Measurements from ENCODE around the gene PLCH2. TPM values are rescaled to one million over a fixed set of nuclear protein-coding genes. Genes with fewer than 3 reads are reported as not detected.

PLCH2 gene
- total RNA-seq, 1 experiment from 2014 or later, result 0.27 TPM

GRCh38 chr1:2427976-2428375, 48.1 kb upstream of the PLCH2 start:
- Mint-ChIP-seq H3K4me3 (ENCODE audit: unreplicated experiment) (no peak overlapping the region), H3K36me3 (ENCODE audit: insufficient read depth, unreplicated experiment) (no peaks in the 10 kb centered on the region), H3K9me3 (ENCODE audit: unreplicated experiment) (no peaks in the 10 kb centered on the region), H3K27me3 (ENCODE audit: insufficient read depth, unreplicated experiment) (no peaks in the 10 kb centered on the region), H3K27ac (ENCODE audit: unreplicated experiment) (no peak overlapping the region), H3K4me1 (ENCODE audit: low read depth, unreplicated experiment) (no peaks in the 10 kb centered on the region)
- no peaks in the 10 kb centered on the region for H3K4me1 ChIP-seq
- CTCF ChIA-PET, result no interaction called here
- intact Hi-C loops (cut with micrococcal nuclease; ENCODE audit: unreplicated experiment), result no loop called here
- no peaks in the 10 kb centered on the region for H3K27me3 ChIP-seq (replicated peaks; ENCODE audit: control insufficient read depth, insufficient read depth, low read length)
- POLR2A ChIA-PET, result no interaction called here
- peaks cover 4% of the 10 kb centered on the region; the same call in 1 of the 2 replicates for H3K9me3 ChIP-seq
- no TSS peak for BruUV-seq (replicated peaks)
- no peak overlapping the region for H3K4me3 ChIP-seq (ENCODE audit: low read depth, low read length)
- no peak for TF ChIP-seq CTCF (IDR thresholded peaks at IDR 0.05; ENCODE audit: insufficient read depth in 1 of 2, low read depth in 1 of 2, low read length in 1 of 2, severe bottlenecking in 1 of 2, unreplicated experiment in 1 of 2)
- H3K36me3 ChIP-seq (ENCODE audit: control insufficient read depth, insufficient read depth, low read length), result no peaks in the 10 kb centered on the region
- no peak for DNase-seq

GRCh38 chr1:2428490-2428889, 47.6 kb upstream of the PLCH2 start:
- POLR2A ChIA-PET, result no interaction called here
- H3K27me3 ChIP-seq (replicated peaks; ENCODE audit: control insufficient read depth, insufficient read depth, low read length), result no peaks in the 10 kb centered on the region
- Mint-ChIP-seq H3K4me3 (ENCODE audit: unreplicated experiment) (no peak overlapping the region), H3K27me3 (ENCODE audit: insufficient read depth, unreplicated experiment) (no peaks in the 10 kb centered on the region), H3K27ac (ENCODE audit: unreplicated experiment) (no peak overlapping the region), H3K36me3 (ENCODE audit: insufficient read depth, unreplicated experiment) (no peaks in the 10 kb centered on the region), H3K9me3 (ENCODE audit: unreplicated experiment) (no peaks in the 10 kb centered on the region), H3K4me1 (ENCODE audit: low read depth, unreplicated experiment) (no peaks in the 10 kb centered on the region)
- intact Hi-C loops (cut with micrococcal nuclease; ENCODE audit: unreplicated experiment), result no loop called here
- H3K4me1 ChIP-seq, result no peaks in the 10 kb centered on the region
- H3K4me3 ChIP-seq (ENCODE audit: low read depth, low read length), result no peak overlapping the region
- CTCF ChIA-PET, result no interaction called here
- no TSS peak for BruUV-seq (replicated peaks)
- TF ChIP-seq CTCF (IDR thresholded peaks at IDR 0.05; ENCODE audit: insufficient read depth in 1 of 2, low read depth in 1 of 2, low read length in 1 of 2, severe bottlenecking in 1 of 2, unreplicated experiment in 1 of 2), result no peak
- no peaks in the 10 kb centered on the region for H3K36me3 ChIP-seq (ENCODE audit: control insufficient read depth, insufficient read depth, low read length)
- no peak for DNase-seq
- peaks cover 4% of the 10 kb centered on the region; the same call in 1 of the 2 replicates for H3K9me3 ChIP-seq

GRCh38 chr1:2429780-2430591, 46.1 kb upstream of the PLCH2 start:
- Histone ChIP-seq H3K27me3 (replicated peaks; ENCODE audit: control insufficient read depth, insufficient read depth, low read length) (no peaks in the 10 kb centered on the region), H3K4me3 (ENCODE audit: low read depth, low read length) (no peak overlapping the region), H3K9me3 (peaks cover 4% of the 10 kb centered on the region; the same call in 1 of the 2 replicates), H3K4me1 (no peaks in the 10 kb centered on the region), H3K36me3 (ENCODE audit: control insufficient read depth, insufficient read depth, low read length) (no peaks in the 10 kb centered on the region)
- intact Hi-C loops (cut with micrococcal nuclease; ENCODE audit: unreplicated experiment), result no loop called here
- CTCF ChIA-PET, result no interaction called here
- no TSS peak for BruUV-seq (replicated peaks)
- POLR2A ChIA-PET, result no interaction called here
- no peak for TF ChIP-seq CTCF (IDR thresholded peaks at IDR 0.05; ENCODE audit: insufficient read depth in 1 of 2, low read depth in 1 of 2, low read length in 1 of 2, severe bottlenecking in 1 of 2, unreplicated experiment in 1 of 2)
- Mint-ChIP-seq H3K9me3 (ENCODE audit: unreplicated experiment) (no peaks in the 10 kb centered on the region), H3K4me3 (ENCODE audit: unreplicated experiment) (no peak overlapping the region), H3K27ac (ENCODE audit: unreplicated experiment) (no peak overlapping the region), H3K36me3 (ENCODE audit: insufficient read depth, unreplicated experiment) (no peaks in the 10 kb centered on the region), H3K4me1 (ENCODE audit: low read depth, unreplicated experiment) (no peaks in the 10 kb centered on the region), H3K27me3 (ENCODE audit: insufficient read depth, unreplicated experiment) (no peaks in the 10 kb centered on the region)
- no peak for DNase-seq
